GM18909 (cell line): ENCODE data around the gene ADAMTSL3.
"Not testable (repeated sequence)": the region's sequence is repeated elsewhere in the genome, so short reads cannot be mapped to it uniquely, and the experiment has no call there.

Source experiments
- ATAC-seq: cut with Tn5 transposase; IDR thresholded peaks from one replicate; pipeline ENCODE4 v1.9.1; 2021; ENCODE audit warnings: mild to moderate bottlenecking; ENCODE audit not compliant: unreplicated experiment, poor library complexity

Gene ADAMTSL3

DNA sequence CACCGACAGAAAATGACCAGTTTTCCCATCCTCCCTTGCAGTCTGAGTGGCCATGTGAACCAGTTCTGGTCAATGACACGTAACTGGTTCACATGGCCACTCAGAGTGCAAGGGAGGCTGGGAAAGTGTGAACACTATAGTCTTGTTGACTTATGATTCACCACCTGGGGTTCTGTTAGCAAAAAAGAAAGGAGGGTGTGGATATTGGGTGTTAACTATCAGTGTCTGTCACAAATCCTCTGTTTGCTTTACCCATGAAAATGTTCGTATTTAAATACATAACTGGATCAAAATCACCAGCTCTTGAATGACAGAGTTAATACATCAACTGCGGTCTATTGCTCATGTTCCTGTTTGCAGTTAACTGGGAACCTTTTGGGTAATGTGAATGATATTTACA, 92.3 kb downstream of the ADAMTSL3 start:
- no peak for ATAC-seq

DNA sequence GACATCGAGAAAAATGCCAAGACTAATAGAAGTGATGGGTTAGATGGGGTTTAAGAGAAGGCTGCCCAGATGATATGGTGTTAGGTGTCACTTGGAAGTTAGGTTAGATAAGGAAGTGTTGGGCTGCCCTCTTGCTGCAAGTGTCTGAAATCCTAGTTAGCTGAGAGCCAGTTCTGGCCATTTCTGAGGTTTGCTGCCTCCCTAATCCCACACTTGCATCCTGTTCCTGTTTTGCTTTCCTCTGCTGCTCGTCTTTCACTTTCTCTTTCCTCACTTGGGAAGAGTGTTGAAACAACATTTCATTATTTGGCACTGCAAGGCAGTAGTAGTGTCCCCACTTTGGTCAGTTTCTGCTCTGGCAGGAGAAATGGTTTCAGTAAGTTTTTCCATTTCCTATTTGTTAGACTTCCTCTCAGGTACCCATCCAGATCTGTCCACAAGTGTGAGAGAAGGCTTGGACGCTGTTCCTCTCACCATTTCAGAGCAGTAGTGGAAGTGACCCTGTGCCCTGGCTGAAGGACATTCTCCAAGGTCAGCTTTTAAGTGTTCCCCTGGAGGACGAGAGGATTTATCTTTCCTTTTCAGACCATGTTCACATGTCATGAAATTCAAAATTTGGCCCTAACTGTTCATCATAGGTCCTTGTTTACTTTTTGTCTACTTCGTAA, 93.3 kb downstream of the ADAMTSL3 start:
- ATAC-seq: no peak

DNA sequence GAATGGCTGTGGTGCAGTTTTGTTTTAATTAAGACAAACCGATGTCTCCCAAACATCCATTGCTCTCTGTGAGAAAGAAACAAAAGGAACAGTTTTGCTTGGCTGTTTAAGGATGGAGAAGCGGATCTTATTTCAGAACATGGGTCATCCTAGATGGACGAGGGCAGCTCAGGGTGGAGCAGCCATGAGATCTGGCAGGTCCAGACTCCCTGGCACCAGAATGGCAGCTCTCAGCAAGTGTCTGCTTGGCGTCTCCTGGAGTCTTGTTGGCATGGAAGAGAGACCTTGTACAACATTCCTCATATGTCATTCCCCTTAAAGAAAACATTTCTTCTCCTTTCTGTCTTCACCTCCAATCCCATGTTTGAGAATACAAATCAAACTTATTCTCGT, 93.8 kb downstream of the ADAMTSL3 start:
- ATAC-seq: no peak

DNA sequence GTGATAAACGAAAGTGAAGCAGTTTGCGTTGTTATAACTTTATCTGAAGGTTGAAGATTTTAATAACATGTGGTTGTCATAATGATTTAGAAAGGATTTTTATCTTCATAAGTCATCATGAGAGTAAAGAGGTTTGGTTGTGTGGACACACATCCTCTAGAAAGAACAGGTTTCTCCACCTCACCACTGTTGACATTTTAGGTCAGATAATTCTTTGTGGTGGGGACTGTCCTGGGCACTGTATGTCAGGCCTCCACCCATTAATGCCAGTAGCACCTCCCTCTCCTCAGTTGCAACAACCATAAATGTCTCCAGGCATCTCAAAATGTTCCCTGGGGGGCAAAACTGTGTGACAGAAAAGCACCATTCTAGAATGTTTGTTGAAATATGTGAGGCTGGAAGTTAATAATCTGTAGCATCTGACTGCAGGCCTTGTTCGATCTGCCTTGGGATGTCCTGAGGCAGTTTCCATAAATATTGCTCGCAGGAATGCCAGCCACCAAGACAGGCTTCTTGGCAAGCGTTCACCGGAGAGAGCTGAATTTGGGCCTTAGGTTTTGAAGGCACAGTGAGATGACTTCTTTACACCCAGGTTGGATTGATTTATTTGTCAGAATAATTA, 100.1 kb downstream of the ADAMTSL3 start:
- ATAC-seq: no peak

DNA sequence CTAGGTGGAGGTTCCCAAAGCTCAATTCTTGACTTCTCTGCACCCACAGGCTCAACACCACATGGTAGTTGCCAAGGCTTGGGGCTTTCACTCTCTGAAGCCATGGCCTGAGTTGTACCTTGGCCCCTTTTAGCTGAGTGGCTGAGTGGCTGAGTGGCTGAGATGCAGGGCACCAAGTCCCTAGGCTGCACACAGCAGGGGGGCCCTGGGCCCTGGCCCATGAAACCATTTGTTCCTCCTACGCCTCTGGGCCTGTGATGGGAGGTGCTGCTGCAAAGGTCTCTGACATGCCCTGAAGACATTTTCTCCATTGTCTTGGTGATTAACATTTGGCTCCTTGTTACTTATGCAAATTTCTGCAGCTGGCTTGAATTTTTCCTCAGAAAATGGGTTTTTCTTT, 103.4 kb downstream of the ADAMTSL3 start:
- ATAC-seq: not testable (repeated sequence)

DNA sequence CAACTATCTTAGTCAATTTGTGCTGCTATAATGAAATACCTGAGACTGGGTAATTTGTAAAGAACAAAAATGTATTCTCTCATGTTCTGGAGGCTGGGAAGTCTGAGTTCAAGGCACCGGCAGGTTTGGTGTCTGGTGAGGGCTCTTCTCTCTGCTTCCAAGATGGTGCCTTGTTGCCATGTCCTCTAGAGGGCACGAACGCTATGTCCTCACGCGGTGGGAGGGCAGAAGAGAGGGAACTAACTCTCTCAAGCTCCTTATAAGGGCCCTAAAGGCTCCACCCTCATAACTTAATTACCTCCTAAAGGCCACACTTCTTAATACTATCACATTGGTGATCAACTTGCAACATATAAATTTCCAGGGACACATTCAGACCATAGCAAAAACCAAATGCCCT, 108.4 kb downstream of the ADAMTSL3 start:
- ATAC-seq: no peak

DNA sequence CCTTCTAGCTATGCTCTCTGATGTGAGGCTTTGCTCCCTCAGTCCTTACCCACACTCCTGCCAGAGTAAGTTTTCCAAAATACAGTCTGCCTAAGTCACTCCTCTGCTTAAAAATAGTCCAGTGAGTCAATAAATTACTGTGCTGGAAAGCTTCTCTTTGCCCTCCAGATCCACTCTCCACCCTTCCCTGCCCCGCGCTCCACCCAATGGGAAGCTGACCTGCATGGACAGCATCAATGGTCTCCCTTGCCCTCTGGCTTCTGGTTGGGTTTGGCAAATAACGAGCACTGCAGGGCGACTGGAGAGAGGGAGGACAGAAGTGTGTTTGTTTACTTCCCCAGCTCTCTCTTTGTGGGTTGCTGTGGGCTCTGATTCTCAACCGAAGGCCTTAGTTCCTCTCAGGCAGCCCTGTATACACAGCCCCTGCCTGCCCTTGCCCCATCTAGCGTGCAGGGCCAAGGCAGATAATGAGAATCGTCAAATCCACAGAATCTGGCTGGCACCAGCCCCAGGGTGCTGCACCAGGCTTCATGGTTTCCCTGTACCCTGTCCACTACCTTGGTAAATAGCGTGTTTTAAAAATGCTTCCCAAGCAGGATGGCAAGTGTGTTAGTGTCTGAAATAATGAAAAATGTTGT, 110.4 kb downstream of the ADAMTSL3 start:
- ATAC-seq: no peak

DNA sequence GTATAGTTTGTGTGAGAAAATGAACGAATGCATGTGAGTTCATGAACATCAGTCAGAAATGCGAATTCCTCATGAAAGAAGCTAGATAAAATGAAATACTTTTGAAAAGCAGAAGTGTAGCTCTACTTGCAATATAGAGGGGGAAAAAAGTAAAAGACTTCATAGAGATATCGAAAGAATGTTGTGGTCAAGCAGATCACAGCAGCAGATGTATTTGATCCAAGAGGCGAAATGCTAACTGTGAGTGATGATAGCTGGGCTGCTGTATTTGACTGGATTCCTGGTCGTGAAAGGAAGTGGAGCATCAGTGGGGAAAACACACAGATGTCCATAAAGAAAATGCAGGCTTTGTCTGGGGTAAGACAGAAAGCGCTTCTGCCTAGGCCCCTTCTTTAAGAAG, 112.4 kb downstream of the ADAMTSL3 start:
- ATAC-seq: no peak

DNA sequence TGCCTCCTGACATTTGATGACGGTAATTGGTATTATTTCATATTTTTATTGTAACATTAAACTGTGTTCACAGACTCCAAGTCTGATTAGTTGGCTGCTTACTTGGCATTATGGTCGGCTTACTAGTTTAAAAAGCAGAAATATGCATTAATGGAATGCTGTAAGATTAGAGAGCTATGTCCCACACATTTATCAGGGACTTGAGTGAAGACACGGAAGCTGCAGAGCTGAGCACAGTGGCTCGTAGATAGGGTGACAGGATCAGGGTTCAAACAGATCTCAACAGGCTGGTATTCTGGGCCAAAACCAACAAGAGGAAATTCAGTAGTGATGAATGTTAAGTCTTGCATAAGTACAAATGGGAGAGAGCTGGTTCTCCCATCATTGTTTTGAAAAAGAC, 113.8 kb downstream of the ADAMTSL3 start:
- no peak for ATAC-seq

DNA sequence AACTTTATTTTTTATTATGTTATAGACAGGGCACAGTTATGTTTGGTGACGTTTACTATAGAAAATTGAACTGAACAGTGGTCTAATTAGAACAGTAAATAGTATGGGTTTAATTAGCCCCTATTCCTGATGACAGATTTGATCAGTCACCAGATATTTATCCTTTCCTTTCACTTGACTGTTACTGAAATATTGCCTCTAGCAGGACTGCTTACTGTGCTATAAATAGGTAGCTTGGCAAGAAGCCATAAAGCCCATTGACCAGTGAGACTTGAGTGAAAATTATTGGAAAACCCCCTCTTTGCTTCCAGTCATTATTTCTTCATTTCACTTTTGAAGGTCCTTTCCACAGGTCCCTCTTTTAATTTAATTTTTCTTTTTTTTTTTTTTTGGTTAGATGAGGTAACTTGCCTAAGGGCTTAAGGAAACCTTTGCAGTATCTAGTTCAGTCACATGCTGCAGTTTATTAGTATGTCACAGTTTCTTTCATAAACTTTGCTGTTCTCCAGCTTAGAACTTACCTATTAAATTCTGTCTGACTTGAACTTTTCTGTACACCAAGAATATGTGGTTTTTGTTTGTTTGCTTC, 115.6 kb downstream of the ADAMTSL3 start:
- ATAC-seq: no peak

DNA sequence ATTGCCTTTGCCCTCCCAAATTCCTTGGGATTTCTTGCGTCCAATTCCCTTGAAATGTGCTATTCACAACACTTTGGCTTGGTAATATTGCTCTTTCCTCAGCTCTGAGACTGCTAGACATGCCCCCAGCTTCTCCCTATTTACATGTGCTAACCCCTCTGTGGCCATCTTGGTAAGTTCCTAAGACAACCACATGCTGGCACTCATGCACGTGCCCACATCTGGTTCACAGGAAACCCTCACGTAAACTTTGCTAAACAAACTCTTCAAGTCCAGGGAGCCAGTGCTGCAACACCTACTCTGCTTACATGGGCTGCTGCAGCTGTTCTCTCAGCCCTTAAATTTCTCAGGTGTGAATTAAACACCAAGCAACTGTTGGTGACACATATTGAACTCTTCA, 121.8 kb downstream of the ADAMTSL3 start:
- ATAC-seq: no peak

DNA sequence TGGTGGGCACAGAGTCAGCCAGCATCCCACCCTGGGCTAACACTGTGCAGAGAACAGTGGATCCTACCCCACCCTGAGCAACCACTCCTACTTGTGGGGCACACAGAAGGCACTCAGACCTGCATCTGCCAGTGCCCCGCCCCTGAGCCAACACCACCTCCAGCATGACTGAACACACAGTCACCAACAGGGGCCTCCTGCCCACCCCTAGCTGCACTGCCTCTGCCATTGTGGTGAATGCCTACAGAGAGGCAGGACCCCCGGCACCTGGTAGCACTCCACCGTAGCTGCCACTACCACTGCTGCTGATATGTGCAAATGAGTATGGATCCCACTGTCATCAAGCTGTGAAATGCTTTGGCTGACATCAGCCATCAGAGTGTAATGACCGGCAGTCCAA, 123.1 kb downstream of the ADAMTSL3 start:
- ATAC-seq: no peak

DNA sequence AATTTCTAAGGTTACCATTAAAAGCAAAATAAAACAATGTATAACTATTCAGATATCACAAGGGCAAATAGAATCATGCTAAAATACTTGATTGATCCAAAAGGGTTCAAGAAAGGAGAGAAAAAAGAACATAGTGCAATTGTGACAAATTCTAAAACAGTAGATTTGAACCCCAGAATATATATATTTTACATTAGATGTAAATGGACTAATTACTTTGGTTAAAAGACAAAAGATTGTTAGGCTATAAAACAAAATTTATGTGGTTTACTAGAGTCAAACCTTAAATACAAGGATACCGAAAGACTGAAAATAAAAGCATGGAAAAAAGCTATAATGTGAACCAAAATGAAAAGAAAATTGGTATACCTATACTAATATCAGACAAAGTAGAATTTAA, 129.3 kb downstream of the ADAMTSL3 start:
- no peak for ATAC-seq

DNA sequence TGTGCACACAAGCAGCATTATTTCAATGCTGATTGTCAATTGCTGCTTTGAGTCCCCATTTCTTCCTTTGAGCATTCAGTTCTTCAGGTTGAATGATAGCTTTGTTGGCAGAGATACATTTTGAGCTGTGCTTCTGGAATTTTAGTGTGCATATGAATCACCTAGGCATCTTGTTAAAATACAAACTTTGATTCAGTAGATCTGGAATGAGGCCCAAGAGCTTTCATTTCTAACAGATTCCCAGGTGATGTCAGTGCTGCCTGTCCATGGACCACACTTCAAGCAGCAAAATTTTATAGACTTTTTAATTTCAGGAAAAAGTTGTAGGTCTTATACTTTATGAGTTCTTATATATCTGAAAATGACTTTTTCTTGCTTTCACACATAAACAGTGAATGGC, 131.1 kb downstream of the ADAMTSL3 start:
- ATAC-seq: no peak

DNA sequence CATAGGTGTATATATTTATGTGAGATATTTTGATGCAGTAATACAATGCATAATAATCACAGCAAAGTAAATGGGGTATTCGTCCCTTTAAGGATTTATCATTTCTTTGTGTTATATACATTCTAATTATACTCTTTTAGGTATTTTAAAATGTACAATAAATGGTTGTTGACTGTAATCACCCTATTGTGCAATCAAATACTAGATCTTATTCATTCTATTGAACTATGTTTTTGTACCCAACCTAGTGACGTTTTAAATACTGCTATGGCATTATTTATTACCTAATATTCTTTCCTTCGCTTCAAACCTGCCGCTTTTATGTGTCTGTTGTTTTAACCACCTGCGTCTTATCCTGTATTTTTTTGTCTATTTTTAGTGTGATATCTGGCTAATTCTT, 132.4 kb downstream of the ADAMTSL3 start:
- no peak for ATAC-seq

DNA sequence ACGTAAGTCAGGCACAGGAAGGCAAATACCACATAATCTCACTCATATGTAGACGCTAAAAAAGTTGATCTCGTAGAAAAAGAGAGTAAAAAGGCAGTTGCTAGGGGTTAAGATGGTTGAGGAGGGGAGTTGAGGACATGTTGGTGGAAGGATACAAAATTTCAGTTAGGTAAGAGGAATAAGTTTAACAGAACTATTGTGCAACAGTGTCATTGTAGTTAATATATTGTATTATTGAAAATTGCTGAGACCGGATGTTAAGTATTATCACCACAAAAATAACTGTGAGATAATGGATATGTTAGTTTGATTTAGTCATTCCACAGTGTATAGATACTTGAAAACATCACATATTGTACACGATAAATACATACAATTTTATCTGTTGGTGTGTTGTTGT, 139.1 kb downstream of the ADAMTSL3 start:
- no peak for ATAC-seq

DNA sequence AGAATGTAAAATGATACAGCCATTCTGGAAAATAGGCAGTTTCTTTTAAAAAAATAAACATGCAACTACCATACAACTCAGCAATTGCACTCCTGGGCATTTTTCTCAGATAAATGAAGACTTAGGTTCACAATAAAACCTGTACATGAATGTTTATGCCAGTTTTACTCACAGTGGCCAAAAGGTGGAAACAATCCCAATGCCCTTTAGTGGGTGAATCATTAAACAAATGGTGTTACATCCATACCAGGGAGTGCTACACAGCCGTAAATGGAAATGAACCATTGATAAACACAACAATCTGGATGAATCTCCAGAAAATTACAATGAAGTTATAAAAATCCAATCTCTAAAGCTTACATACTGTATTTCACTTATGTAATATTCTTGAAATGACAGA, 140.3 kb downstream of the ADAMTSL3 start:
- ATAC-seq: no peak

DNA sequence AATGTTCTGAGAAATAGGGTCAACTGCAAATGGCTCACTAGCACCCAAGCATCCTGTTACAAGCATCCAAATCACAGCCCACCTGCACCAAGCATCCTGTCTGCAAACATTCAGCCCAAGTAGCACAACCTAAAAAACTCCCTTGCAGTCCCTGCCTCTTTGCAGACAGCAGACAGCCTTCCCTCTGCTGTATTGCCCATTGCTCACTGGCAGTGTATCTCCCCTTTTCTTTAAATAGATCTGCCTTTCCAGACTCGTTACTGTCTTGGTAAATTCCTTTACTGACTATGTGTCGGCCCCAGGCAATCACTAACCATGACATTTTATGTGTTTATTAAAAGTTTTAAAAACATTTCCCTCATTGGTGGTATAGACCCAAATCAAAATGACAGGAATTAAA, 155.4 kb downstream of the ADAMTSL3 start:
- ATAC-seq: no peak

DNA sequence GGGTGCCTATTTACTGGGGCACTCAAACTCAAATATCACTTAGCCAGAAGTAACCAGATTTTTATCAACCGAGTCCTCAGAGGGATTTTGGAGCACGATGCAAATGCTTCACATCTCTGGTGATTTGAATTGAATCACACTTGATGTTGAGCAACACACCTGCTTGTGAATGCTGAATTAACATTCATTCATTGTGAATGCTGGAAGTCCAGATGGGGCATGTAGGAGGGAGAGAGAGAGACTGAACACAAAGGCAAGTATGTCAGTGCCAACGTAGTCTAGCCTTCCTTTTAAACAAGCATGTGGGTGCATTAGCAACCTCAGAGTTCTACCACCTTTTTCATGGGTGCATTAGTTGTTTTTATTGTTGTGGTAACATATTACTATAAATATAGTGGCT, 156.2 kb downstream of the ADAMTSL3 start:
- no peak for ATAC-seq

DNA sequence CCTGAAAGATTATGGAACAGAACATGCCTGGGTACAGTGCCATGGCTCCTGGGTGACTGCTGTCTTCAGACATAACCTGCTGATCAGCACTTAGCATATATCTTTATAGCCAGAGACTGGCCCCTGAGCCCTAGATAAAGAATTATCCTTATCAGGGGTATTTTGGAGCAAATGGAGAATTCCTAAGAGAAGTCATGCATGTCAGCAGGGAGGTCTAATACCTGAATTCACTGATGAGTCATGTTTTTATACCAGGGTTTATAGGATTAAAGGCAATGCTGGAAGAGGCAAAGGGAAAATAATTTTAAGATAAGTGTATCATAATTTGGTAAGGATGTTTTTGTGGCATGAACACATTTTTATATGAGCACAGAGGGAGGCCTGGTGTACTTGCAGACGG, 159.8 kb downstream of the ADAMTSL3 start:
- no peak for ATAC-seq

DNA sequence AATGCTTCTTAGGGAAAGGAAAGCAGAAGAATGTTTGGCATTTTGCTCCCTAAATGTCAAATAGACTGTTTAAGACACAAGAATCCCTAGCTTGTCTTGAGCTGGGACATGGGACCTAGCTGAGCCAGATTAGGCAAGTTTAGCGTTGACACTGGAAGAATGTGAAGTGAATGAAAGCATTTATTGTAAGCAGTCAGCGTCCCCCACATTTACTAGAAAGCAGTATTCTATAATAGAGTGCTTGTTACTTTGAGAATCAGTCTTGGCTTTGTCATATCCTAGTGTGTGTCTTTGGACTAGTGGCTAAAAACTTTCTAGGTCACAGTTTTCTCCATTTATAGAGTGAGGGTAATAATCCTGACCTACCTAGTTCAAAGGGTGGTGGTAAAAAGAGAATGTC, 161.6 kb downstream of the ADAMTSL3 start:
- ATAC-seq: no peak
